Kidney (tissue), 14 donors: ENCODE results near the gene SMKR1. TPM values are rescaled to one million over a fixed set of nuclear protein-coding genes. Genes with fewer than 3 reads are reported as not detected.

Experiments
- DNase-seq, 5 donors: peaks; one replicate each; pipeline ENCODE4 v3.0.0-alpha.2; 2013 to 2020
- FAIRE-seq: peaks from 2 replicates; lab custom pipeline; 2012; peaks lifted over from hg19 to GRCh38; lab: Jason Lieb, UNC
- H3K27ac ChIP-seq, 2 donors: one replicate each; pipeline ENCODE4 v1.7.0; 2013; ENCODE audit warnings: low read depth in 2 of 2, low read length in 2 of 2, inconsistent platforms in 1 of 2
- H3K27me3 ChIP-seq: one replicate; pipeline ENCODE4 v1.7.1; 2013; ENCODE audit warnings: low read length, inconsistent platforms; ENCODE audit not compliant: control insufficient read depth, insufficient read depth
- H3K36me3 ChIP-seq, 3 donors: one replicate each; pipeline versions ENCODE4 v1.7.0 to v1.7.1; 2013; ENCODE audit warnings: low read length in 3 of 3, control low read depth in 1 of 3, inconsistent platforms in 1 of 3; ENCODE audit not compliant: insufficient read depth in 3 of 3, control insufficient read depth in 2 of 3
- H3K4me1 ChIP-seq, 3 donors: one replicate each; pipeline versions ENCODE4 v1.7.0 to v1.7.1; 2013; ENCODE audit warnings: low read length in 3 of 3, inconsistent platforms in 1 of 3, low read depth in 1 of 3; ENCODE audit not compliant: control insufficient read depth in 2 of 3, insufficient read depth in 2 of 3
- H3K4me3 ChIP-seq, 3 donors: one replicate each; pipeline versions ENCODE4 v1.7.0 to v1.8.1; 2013; ENCODE audit warnings: low read length in 3 of 3, control low read depth in 1 of 3, inconsistent platforms in 1 of 3
- H3K9ac ChIP-seq, 3 donors: one replicate each; pipeline versions ENCODE4 v1.7.0 to v1.7.1; 2013; ENCODE audit warnings: low read length in 3 of 3, control low read depth in 1 of 3, inconsistent platforms in 1 of 3
- H3K9me3 ChIP-seq, 3 donors: one replicate each; pipeline versions ENCODE4 v1.7.0 to v1.7.1; 2013; ENCODE audit warnings: low read length in 3 of 3, control low read depth in 1 of 3, inconsistent platforms in 1 of 3; ENCODE audit not compliant: control insufficient read depth in 2 of 3, insufficient read depth in 1 of 3
- CTCF ChIP-seq: IDR thresholded peaks from 3 replicates; pipeline ENCODE4 v1.5.1; 2012; ENCODE audit warnings: mild to moderate bottlenecking, moderate library complexity, borderline replicate concordance; ENCODE audit not compliant: insufficient read depth; ENCODE audit errors: extremely low read depth
- intact Hi-C: fragments of 100-400 bp; cut with DNase I; formaldehyde crosslinking; loops from one replicate; pipeline ENCODE4 v1.11.1; 2022
- polyA plus RNA-seq: library from polyadenylated mRNA; stranded (reverse); fragments of 350-450 nt; fragmentation: Illumina TruSeq; extraction: RNeasy Lipid Tissue Mini Kit (QIAGEN cat#74804); gene quantifications from one replicate; pipeline ENCODE4 v1.2.3, GENCODE V29; 2014; ENCODE audit warnings: low read depth, low replicate concordance; ENCODE audit not compliant: insufficient read depth
- total RNA-seq: library from RNA; stranded (reverse); fragmentation: NEBNext Ultra II Directional; extraction: Animal tissue kit (Norgen Biotek cat#: 25700); gene quantifications from one replicate; pipeline ENCODE4 v1.2.1, GENCODE V29; 2021
- donor health status: control.
- donor health status: control.
- donor health status: control.
- donor health status: control.
- donor health status: control.
- donor health status: DM: yes; HTN: yes; CAD: no.
- donor health status: Normal renal cell carcinoma (clear cell type).

Gene SMKR1
- total and polyA plus RNA-seq, 2 donors from 2014 or later = 0.63 to 3.9 TPM

DNA sequence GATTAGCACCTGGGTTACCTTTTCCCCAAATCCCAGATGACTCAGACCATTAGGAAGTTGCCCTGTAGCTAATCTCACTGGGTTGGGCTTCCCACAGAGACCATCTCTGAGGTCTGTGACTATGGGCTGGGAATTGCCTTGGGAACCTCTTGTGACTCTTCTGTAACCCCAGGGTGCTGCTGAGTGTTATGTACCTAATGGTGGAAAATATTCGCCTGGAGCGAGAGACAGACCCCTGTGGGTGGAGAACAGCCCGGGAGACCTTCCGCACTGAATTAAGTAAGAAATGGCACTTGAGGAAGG, 48.1 kb upstream of the SMKR1 start:
- Histone ChIP-seq H3K4me1 (no peaks in the 10 kb centered on the region), H3K27me3 (no peaks in the 10 kb centered on the region), H3K4me3 (no peak overlapping the region), H3K27ac (no peak overlapping the region), H3K36me3 (peaks cover 0 to 7% (median 0%) of the 10 kb centered on the region in 3 donors), H3K9ac (no peak overlapping the region), H3K9me3 (no peaks in the 10 kb centered on the region)
- DNase-seq (no peak), FAIRE-seq (no peak)
- intact Hi-C loops = no loop called here
- TF ChIP-seq CTCF = no peak

- Histone ChIP-seq H3K9me3 (no peaks in the 10 kb centered on the region), H3K27ac (no peak overlapping the region)
- FAIRE-seq = no peak
These were observed 45.9 kb upstream of the SMKR1 start for GRCh38 chr7:129456421-129456820.

DNA sequence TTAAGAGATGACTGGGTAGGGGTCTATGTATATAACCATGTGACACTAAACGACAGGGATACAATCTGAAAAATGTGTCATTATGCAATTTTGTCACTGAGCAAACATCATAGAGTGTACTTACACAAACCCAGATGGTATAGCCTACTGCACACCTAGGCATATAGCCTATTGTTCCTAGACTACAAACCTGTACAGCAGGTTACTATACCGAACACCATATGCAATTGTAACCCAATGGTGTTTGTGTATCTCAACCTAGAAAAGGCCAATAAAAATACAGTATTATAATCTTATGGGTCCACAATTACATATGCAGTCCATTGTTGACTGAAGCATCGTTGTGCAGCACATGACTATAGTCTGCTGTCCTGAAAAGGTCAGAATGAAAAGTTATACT, 45.2 kb upstream of the SMKR1 start:
- intact Hi-C loops = no loop called here

More at GRCh38 chr7:129456421-129456820, 45.9 kb upstream of the SMKR1 start:
- Histone ChIP-seq H3K36me3 (peaks cover 0 to 7% (median 0%) of the 10 kb centered on the region in 3 donors), H3K4me1 (no peaks in the 10 kb centered on the region), H3K27me3 (no peaks in the 10 kb centered on the region), H3K4me3 (no peak overlapping the region), H3K9ac (no peak overlapping the region)
- intact Hi-C loops = no loop called here
- no peak for TF ChIP-seq CTCF
- no peak for DNase-seq

More for the DNA sequence above, 45.2 kb upstream of the SMKR1 start:
- FAIRE-seq (no peak), DNase-seq (no peak)
- no peaks in the 10 kb centered on the region for H3K4me1 ChIP-seq
- H3K4me3 ChIP-seq = no peak overlapping the region
- H3K9ac ChIP-seq = no peak overlapping the region
- peaks cover 0 to 7% (median 0%) of the 10 kb centered on the region in 3 donors for H3K36me3 ChIP-seq
- H3K27me3 ChIP-seq = no peaks in the 10 kb centered on the region
- TF ChIP-seq CTCF = no peak
- H3K9me3 ChIP-seq = no peaks in the 10 kb centered on the region
- H3K27ac ChIP-seq = no peak overlapping the region
